PFSK-1 (cell line): ENCODE data around the gene ECE1.

Source experiments
- FOXP2 ChIP-seq: optimal IDR thresholded peaks from 2 replicates; pipeline ENCODE3; 2011; ENCODE audit warnings: borderline replicate concordance, control low read depth, inconsistent platforms; ENCODE audit not compliant: insufficient read depth; ENCODE audit errors: extremely low read length, extremely low read depth
- POLR2AphosphoS5 ChIP-seq: IDR thresholded peaks from 2 replicates; pipeline ENCODE4 v1.6.1; 2012; ENCODE audit warnings: low read depth, mild to moderate bottlenecking, control low read depth, low read length, moderate library complexity
- TF ChIP-seq, protein P1 (sequence below), 2 experiments: IDR thresholded peaks; 2 replicates each; pipeline versions ENCODE4 v1.6.1 to v1.8.0; 2011 to 2012; ENCODE audit warnings: low read depth in 2 of 2, low read length in 2 of 2, control low read depth in 1 of 2, inconsistent platforms in 1 of 2, mild to moderate bottlenecking in 1 of 2, moderate library complexity in 1 of 2; ENCODE audit not compliant: insufficient read depth in 1 of 2

DNA sequence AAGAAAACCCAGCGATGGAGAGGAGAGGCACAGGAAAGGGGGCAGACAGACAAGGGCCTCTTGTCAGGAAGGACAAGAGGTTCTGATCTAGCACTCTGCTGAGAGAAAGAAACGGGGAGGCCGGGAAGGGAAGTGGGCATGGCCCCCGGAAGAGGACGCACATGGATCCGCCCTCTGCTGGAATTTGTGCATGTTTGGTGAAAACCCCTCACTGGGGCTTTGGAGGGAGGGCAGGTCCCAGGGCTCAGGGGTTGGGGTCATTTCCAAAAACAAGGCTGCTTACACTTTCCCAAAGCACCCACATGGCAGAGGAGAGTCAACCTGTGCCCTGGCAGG, 32.4 kb upstream of the ECE1 start:
- no peak for TF ChIP-seq POLR2AphosphoS5
- TF ChIP-seq, protein P1, sequence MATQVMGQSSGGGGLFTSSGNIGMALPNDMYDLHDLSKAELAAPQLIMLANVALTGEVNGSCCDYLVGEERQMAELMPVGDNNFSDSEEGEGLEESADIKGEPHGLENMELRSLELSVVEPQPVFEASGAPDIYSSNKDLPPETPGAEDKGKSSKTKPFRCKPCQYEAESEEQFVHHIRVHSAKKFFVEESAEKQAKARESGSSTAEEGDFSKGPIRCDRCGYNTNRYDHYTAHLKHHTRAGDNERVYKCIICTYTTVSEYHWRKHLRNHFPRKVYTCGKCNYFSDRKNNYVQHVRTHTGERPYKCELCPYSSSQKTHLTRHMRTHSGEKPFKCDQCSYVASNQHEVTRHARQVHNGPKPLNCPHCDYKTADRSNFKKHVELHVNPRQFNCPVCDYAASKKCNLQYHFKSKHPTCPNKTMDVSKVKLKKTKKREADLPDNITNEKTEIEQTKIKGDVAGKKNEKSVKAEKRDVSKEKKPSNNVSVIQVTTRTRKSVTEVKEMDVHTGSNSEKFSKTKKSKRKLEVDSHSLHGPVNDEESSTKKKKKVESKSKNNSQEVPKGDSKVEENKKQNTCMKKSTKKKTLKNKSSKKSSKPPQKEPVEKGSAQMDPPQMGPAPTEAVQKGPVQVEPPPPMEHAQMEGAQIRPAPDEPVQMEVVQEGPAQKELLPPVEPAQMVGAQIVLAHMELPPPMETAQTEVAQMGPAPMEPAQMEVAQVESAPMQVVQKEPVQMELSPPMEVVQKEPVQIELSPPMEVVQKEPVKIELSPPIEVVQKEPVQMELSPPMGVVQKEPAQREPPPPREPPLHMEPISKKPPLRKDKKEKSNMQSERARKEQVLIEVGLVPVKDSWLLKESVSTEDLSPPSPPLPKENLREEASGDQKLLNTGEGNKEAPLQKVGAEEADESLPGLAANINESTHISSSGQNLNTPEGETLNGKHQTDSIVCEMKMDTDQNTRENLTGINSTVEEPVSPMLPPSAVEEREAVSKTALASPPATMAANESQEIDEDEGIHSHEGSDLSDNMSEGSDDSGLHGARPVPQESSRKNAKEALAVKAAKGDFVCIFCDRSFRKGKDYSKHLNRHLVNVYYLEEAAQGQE (IDR thresholded peaks at IDR 0.05; ENCODE audit: insufficient read depth in 1 of 2, low read depth in 2 of 2, low read length in 2 of 2) = no peak
- TF ChIP-seq FOXP2 = no peak
